Keratinocyte (primary cell): ENCODE data around the gene BRD1. TPM values are rescaled to one million over a fixed set of nuclear protein-coding genes. Genes with fewer than 3 reads are reported as not detected.

Source experiments
- DNase-seq: peaks from one replicate; pipeline ENCODE4 v3.0.0-alpha.2; 2011; ENCODE audit warnings: low read depth, missing footprints, low spot score
- FAIRE-seq: peaks from 2 replicates; lab custom pipeline; 2011; peaks lifted over from hg19 to GRCh38; lab: Jason Lieb, UNC
- H2AFZ ChIP-seq: 2 replicates; pipeline ENCODE4 v1.6.0; 2012; ENCODE audit warnings: low read length, control low read depth, inconsistent platforms; ENCODE audit not compliant: control insufficient read depth
- H3K27ac ChIP-seq: 2 replicates; pipeline ENCODE4 v1.5.1; 2011; ENCODE audit warnings: low read length; ENCODE audit not compliant: control insufficient read depth, insufficient read depth
- H3K27me3 ChIP-seq: 3 replicates; pipeline ENCODE4 v1.6.0; 2011; ENCODE audit warnings: low read length; ENCODE audit not compliant: control insufficient read depth, insufficient read depth; ENCODE audit errors: extremely low read depth
- H3K36me3 ChIP-seq, 2 experiments: 2 replicates in 1 of 2; 3 replicates in 1 of 2; pipeline ENCODE4 v1.5.1; 2011; ENCODE audit warnings: low read length in 2 of 2, mild to moderate bottlenecking in 1 of 2; ENCODE audit not compliant: control insufficient read depth in 2 of 2, insufficient read depth in 2 of 2; ENCODE audit errors: extremely low read depth in 1 of 2
- H3K4me1 ChIP-seq: 3 replicates; pipeline ENCODE4 v1.5.1; 2011; ENCODE audit warnings: low read length; ENCODE audit not compliant: control insufficient read depth, insufficient read depth; ENCODE audit errors: extremely low read depth
- H3K4me2 ChIP-seq: 3 replicates; pipeline ENCODE4 v1.6.0; 2011; ENCODE audit warnings: low read depth, low read length; ENCODE audit not compliant: control insufficient read depth, insufficient read depth; ENCODE audit errors: extremely low read depth
- H3K4me3 ChIP-seq, 3 experiments: fragments of 200-600 bp in 1 of 3; sonication (generic) in 1 of 3; 2 replicates in 2 of 3; 3 replicates in 1 of 3; pipeline ENCODE4 v1.5.1; 2011 to 2016; ENCODE audit warnings: low read length in 3 of 3, mild to moderate bottlenecking in 3 of 3, control low read depth in 2 of 3, inconsistent platforms in 1 of 3, low read depth in 1 of 3, mixed read lengths in 1 of 3, mixed run types in 1 of 3, moderate library complexity in 1 of 3; ENCODE audit not compliant: control insufficient read depth in 2 of 3, insufficient read depth in 2 of 3; ENCODE audit errors: extremely low read depth in 1 of 3
- H3K79me2 ChIP-seq: 2 replicates; pipeline ENCODE4 v1.6.0; 2012; ENCODE audit warnings: low read length; ENCODE audit not compliant: control insufficient read depth, insufficient read depth
- H3K9ac ChIP-seq: 3 replicates; pipeline ENCODE4 v1.6.0; 2011; ENCODE audit warnings: low read length; ENCODE audit not compliant: control insufficient read depth, insufficient read depth; ENCODE audit errors: extremely low read depth
- H3K9me1 ChIP-seq: 3 replicates; pipeline ENCODE4 v1.6.0; 2011; ENCODE audit warnings: low read length; ENCODE audit not compliant: control insufficient read depth, insufficient read depth; ENCODE audit errors: extremely low read depth
- H3K9me3 ChIP-seq: 2 replicates; pipeline ENCODE4 v1.5.1; 2012; ENCODE audit warnings: low read depth, low read length; ENCODE audit not compliant: control insufficient read depth
- H4K20me1 ChIP-seq: 3 replicates; pipeline ENCODE4 v1.6.0; 2011; ENCODE audit warnings: low read length; ENCODE audit not compliant: control insufficient read depth, insufficient read depth; ENCODE audit errors: extremely low read depth
- CTCF ChIP-seq, 3 experiments: IDR thresholded peaks in 1 of 3; conservative IDR thresholded peaks in 1 of 3; optimal IDR thresholded peaks in 1 of 3; 2 replicates in 2 of 3; 3 replicates in 1 of 3; pipeline versions ENCODE3 to v1.5.1; 2011; ENCODE audit warnings: low read length in 3 of 3, mild to moderate bottlenecking in 3 of 3, moderate library complexity in 2 of 3, control low read depth in 1 of 3, inconsistent platforms in 1 of 3; ENCODE audit not compliant: insufficient read depth in 2 of 3; ENCODE audit errors: extremely low read depth in 1 of 3
- EZH2 ChIP-seq: IDR thresholded peaks from one replicate; pipeline ENCODE4 v1.6.1; 2012; ENCODE audit warnings: inconsistent platforms, mild to moderate bottlenecking, low read length, moderate library complexity
- dilution Hi-C: fragments of 300-500 bp; cut with MboI; formaldehyde crosslinking; loops from one replicate; pipeline ENCODE4 v1.7.0; 2020; ENCODE audit warnings: low sequenced_read_pairs; ENCODE audit not compliant: extremely low pct_ligation_motif_present
- polyA plus RNA-seq, 5 experiments: library from polyadenylated mRNA; depleted of rRNA in 3 of 5; stranded (reverse) in 3 of 5; stranded (forward) in 1 of 5; unstranded in 1 of 5; fragments of >200 nt; gene quantifications; 1 replicate in 1 of 5; 2 replicates in 3 of 5; 3 replicates in 1 of 5; pipeline versions ENCODE4 v1.2.1 to v1.2.3, GENCODE V29; 2011 to 2012; ENCODE audit warnings: missing spikeins in 2 of 5, low read depth in 1 of 5, low replicate concordance in 1 of 5

Gene BRD1
- polyA plus RNA-seq, 1 donor (not counting 4 experiments of a cell fraction or from before 2014, with no cell fraction given): 4.3 TPM

GRCh38 chr22:49771266-49772065 lies 56.2 kb downstream of the BRD1 start:
- dilution Hi-C loops: no loop called here
- H3K9ac ChIP-seq: no peak overlapping the region

GRCh38 chr22:49770547-49771265 lies 57.0 kb downstream of the BRD1 start:
- no peak for FAIRE-seq
- no peak for DNase-seq
- dilution Hi-C loops: no loop called here

More at GRCh38 chr22:49771266-49772065, 56.2 kb downstream of the BRD1 start:
- Histone ChIP-seq H3K4me3 (no peak overlapping the region), H3K9me3 (no peaks in the 10 kb centered on the region), H2AFZ (no peak overlapping the region), H3K27me3 (no peaks in the 10 kb centered on the region), H3K36me3 (peaks cover under 1 to 12% of the 10 kb centered on the region in 2 experiments), H3K4me1 (peaks cover 8% of the 10 kb centered on the region), H3K27ac (no peak overlapping the region), H3K79me2 (no peaks in the 10 kb centered on the region), H3K4me2 (no peak overlapping the region), H3K9me1 (no peaks in the 10 kb centered on the region), H4K20me1 (peaks cover 4% of the 10 kb centered on the region)
- DNase-seq (no peak), FAIRE-seq (no peak)
- TF ChIP-seq CTCF (optimal IDR thresholded peaks at IDR 0.05 in 1 of 3, IDR thresholded peaks at IDR 0.05 in 1 of 3, conservative IDR thresholded peaks at IDR 0.05 in 1 of 3; ENCODE audit: extremely low read depth in 1 of 3, insufficient read depth in 2 of 3, low read length in 3 of 3) (no peak), EZH2 (no peak)

More at GRCh38 chr22:49770547-49771265, 57.0 kb downstream of the BRD1 start:
- Histone ChIP-seq H3K79me2 (no peaks in the 10 kb centered on the region), H2AFZ (no peak overlapping the region), H3K4me2 (no peak overlapping the region), H3K4me3 (no peak overlapping the region), H3K9me3 (no peaks in the 10 kb centered on the region), H3K4me1 (peaks cover 8% of the 10 kb centered on the region), H3K36me3 (peaks cover 0 to 9% of the 10 kb centered on the region in 2 experiments), H3K27ac (no peak overlapping the region), H3K27me3 (no peaks in the 10 kb centered on the region), H4K20me1 (peaks cover 4% of the 10 kb centered on the region), H3K9me1 (no peaks in the 10 kb centered on the region), H3K9ac (no peak overlapping the region)
- no peak for TF ChIP-seq CTCF (optimal IDR thresholded peaks at IDR 0.05 in 1 of 3, IDR thresholded peaks at IDR 0.05 in 1 of 3, conservative IDR thresholded peaks at IDR 0.05 in 1 of 3; ENCODE audit: extremely low read depth in 1 of 3, insufficient read depth in 2 of 3, low read length in 3 of 3)
